ENCODE measurements around the gene HEPN1. TPM values are rescaled to one million over a fixed set of nuclear protein-coding genes. Genes with fewer than 3 reads are reported as not detected.
A peak's percentile ranks its signal among the peaks of the same experiment; 100 is the strongest.

The HEPN1 gene
- total and polyA plus RNA-seq, 2 of the 8 experiments (the other 6 are each of a cell fraction or from before 2014, with no cell fraction given) = not detected

DNA sequence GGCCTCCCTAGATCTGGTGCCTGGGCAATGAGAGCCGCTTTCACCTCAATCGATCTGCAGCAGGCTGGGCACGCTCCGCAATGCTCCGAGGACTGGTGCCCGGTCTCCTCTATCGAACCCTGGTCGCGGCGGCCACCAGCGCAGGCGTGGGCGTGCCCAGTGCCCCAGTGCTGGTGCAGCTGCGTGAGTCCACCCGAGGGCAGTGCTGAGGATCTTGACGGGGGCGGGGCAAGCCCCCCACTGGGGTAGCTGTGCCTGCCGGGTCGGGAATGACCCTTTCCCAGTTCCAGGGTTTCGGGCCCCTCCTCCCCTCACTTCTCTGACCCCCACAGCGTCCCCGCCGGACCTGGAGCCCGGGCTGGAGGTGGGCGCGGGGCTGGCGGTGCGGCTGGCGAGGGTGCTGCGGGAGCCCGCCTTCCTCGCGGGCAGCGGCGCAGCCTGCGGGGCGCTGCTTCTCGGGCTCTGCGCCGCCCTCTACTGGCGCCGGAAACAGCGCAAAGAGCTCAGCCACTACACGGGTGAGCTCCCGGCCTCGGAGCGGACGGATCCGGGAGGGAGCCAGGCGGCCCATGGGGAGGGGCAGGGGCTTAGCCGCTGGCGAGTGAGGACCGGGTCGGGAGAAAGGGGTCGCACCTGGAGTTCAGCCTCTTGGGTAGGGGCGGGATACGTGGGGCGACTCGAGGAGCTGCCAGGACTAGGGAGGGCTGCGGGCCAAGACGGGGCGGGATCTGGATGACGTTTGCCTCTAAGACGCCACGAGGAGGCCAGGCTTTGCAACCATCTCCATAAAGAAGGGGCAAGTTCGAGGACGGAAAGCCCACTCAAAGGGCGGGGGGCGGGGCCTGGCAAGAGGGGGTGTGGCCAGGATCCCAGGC is 42.9 kb upstream of the HEPN1 start (continued):
- TF ChIP-seq SIN3A (conservative IDR thresholded peaks at IDR 0.05 in 1 of 2, IDR thresholded peaks at IDR 0.05 in 1 of 2; ENCODE audit: low read depth in 1 of 2, low read length in 2 of 2) (peak in 1 of 2 experiments; percentile 69; a peak in 1 of 4 replicates), PHF8 (conservative IDR thresholded peaks at IDR 0.05; ENCODE audit: low read depth, low read length) (peak; percentile 71; the same call in 1 of the 2 replicates), YY1 (IDR thresholded peaks at IDR 0.05; ENCODE audit: low read depth, low read length) (peak; percentile 28; the same call in 1 of the 2 replicates), POLR2AphosphoS5 (IDR thresholded peaks at IDR 0.05; ENCODE audit: low read depth, low read length) (peak; percentile 47; the same call in 1 of the 2 replicates), POLR2A (IDR thresholded peaks at IDR 0.05; ENCODE audit: control extremely low read depth in 1 of 2, low read depth in 2 of 2, low read length in 2 of 2) (peak in 1 of 2 experiments; percentile 17; a peak in 1 of 3 replicates), HDAC2 (IDR thresholded peaks at IDR 0.05; ENCODE audit: borderline replicate concordance in 1 of 2, low read depth in 2 of 2, low read length in 2 of 2) (peak; percentile 30 to 56; a peak in 2 of 4 replicates), CHD2 (IDR thresholded peaks at IDR 0.05; ENCODE audit: low read length) (0 out of 2 replicates have a peak, but pooled peaks have one; percentile 27)
